Measurements from ENCODE around the gene RPL3.

DNA sequence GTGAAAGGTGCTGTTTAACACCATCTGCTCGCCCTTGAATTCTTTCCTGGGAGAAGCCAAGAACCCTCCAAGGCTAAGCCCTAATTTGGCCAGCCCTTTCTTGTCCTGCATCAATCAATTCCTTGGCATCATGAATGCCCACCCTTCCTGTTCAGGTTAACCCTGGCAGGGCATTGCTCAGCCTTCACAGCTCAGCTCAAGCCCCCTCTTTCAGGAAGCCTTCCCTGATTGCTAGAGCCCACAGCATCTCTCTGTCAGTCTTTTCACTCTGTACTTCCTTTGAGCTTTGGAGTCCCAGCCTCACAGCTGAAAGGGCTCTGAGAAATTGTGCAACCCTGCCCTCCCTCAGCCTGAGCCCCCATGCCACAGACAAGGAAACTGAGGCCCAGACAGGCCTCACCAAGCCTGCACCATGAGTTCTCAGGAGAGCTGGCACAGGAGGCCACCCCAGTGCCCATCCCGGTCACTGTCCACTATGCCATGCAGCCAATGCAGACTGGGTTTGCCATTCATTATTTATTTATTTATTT is 16.9 kb downstream of the RPL3 start:
- no peak for TF ChIP-seq CTCF (IDR thresholded peaks at IDR 0.05; ENCODE audit: poor library complexity, severe bottlenecking)
- TF ChIP-seq POLR2AphosphoS5 (IDR thresholded peaks at IDR 0.05), result no peak
- TF ChIP-seq, protein P1, sequence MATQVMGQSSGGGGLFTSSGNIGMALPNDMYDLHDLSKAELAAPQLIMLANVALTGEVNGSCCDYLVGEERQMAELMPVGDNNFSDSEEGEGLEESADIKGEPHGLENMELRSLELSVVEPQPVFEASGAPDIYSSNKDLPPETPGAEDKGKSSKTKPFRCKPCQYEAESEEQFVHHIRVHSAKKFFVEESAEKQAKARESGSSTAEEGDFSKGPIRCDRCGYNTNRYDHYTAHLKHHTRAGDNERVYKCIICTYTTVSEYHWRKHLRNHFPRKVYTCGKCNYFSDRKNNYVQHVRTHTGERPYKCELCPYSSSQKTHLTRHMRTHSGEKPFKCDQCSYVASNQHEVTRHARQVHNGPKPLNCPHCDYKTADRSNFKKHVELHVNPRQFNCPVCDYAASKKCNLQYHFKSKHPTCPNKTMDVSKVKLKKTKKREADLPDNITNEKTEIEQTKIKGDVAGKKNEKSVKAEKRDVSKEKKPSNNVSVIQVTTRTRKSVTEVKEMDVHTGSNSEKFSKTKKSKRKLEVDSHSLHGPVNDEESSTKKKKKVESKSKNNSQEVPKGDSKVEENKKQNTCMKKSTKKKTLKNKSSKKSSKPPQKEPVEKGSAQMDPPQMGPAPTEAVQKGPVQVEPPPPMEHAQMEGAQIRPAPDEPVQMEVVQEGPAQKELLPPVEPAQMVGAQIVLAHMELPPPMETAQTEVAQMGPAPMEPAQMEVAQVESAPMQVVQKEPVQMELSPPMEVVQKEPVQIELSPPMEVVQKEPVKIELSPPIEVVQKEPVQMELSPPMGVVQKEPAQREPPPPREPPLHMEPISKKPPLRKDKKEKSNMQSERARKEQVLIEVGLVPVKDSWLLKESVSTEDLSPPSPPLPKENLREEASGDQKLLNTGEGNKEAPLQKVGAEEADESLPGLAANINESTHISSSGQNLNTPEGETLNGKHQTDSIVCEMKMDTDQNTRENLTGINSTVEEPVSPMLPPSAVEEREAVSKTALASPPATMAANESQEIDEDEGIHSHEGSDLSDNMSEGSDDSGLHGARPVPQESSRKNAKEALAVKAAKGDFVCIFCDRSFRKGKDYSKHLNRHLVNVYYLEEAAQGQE (IDR thresholded peaks at IDR 0.05; ENCODE audit: borderline replicate concordance), result no peak
- TF ChIP-seq MXI1 (conservative IDR thresholded peaks at IDR 0.05; ENCODE audit: poor library complexity, severe bottlenecking), result no peak
- TF ChIP-seq RAD21 (conservative IDR thresholded peaks at IDR 0.05), result no peak
- TF ChIP-seq EP300 (conservative IDR thresholded peaks at IDR 0.05; ENCODE audit: poor library complexity, severe bottlenecking), result no peak
- TF ChIP-seq TAF1 (IDR thresholded peaks at IDR 0.05; ENCODE audit: low read depth), result no peak
